Subcutaneous adipose tissue (tissue), 4 donors: ENCODE data around the gene TXNDC17. TPM values are rescaled to one million over a fixed set of nuclear protein-coding genes. Genes with fewer than 3 reads are reported as not detected.

Experiments used
- CTCF ChIP-seq: fragments of 450-650 bp; IDR thresholded peaks from one replicate; pipeline ENCODE4 v1.5.1; 2016; ENCODE audit warnings: low read depth, mild to moderate bottlenecking, control low read depth, antibody characterized with exemption, moderate library complexity
- total RNA-seq, 4 donors: library from RNA; depleted of rRNA; stranded (reverse); fragments of >200 nt; gene quantifications; one replicate each; pipeline ENCODE4 v1.1.0, GENCODE V29; 2016

TXNDC17 gene
- total RNA-seq, 4 donors from 2014 or later = 67.0 to 216 (median 115) TPM

DNA sequence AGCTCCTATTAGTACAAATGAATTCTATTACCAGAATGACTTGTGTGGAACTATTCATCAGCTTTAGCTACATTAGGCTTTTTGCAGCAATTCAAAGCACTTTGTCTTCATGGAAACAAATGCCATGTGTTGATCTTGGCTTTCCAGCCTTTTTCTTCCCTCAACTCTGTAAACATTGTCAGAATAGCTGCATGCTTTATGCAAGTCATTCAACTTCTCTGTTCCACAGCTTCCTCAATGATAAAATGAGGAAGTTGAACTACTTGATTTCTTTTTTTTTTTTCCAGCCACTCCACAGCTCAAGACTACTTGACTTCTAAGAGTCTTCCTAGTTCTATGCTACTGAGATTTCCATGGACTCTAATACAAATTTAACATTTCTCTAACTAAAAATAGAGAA is 41.5 kb upstream of the TXNDC17 start:
- no peak for TF ChIP-seq CTCF

DNA sequence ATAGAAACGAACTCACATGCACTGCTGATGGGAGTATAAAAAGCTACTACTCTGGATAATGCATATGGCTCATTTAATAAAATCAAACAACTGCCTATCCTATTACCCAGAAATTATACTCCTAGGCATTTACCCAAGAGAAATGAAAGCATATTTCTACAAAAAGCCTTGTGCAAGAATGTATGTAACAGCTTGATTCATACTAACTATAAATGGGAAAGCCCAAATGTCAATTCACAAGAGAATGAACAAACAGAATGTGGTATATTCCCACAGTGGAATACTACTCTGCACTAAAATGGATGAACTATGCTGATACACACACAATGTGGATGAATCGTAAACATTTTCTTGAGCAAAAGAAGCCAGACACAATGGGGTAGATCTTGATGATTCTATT is 38.7 kb upstream of the TXNDC17 start:
- TF ChIP-seq CTCF = no peak

GRCh38 chr17:6603744-6604325 is 37.0 kb upstream of the TXNDC17 start:
- no peak for TF ChIP-seq CTCF

DNA sequence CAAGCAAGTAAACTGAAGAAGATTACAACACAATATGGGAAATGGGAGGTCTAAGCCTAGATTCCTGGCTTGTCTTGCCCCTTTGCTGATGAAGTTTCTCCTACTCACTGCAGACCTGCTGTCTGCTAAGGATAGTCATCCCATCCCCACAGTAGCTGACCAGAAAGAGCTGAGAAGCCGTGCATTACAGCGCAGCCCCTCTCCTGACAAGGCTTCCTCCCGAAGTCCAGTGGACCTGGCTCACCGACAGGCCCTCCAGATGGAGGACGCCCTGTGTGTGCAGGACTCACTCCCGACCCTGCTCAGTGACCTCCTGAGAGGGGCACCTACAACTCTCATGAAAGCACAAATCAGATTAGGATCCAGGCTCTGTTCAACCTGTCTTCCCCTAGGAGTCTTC is 35.7 kb upstream of the TXNDC17 start:
- no peak for TF ChIP-seq CTCF

GRCh38 chr17:6608321-6608720 is 32.5 kb upstream of the TXNDC17 start:
- no peak for TF ChIP-seq CTCF

DNA sequence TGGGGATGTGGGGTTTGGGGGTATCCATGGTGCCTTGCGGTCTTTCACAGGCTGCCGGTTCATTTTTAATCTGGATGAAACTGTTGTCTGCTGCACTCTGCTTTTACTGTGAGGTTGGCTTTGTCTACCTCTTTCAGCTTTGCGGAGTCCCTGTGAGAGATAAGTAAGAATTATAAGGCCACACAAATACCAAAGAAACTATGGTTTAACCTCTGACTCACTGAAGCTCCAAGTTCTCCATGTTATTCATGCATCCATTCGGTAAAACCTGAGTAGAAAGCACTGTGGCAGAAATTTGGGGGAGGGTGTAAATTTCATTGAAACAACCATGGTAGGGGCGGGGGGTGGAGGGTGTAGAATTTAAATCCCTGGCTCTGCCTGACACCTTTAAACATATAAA is 30.8 kb upstream of the TXNDC17 start:
- TF ChIP-seq CTCF = no peak

DNA sequence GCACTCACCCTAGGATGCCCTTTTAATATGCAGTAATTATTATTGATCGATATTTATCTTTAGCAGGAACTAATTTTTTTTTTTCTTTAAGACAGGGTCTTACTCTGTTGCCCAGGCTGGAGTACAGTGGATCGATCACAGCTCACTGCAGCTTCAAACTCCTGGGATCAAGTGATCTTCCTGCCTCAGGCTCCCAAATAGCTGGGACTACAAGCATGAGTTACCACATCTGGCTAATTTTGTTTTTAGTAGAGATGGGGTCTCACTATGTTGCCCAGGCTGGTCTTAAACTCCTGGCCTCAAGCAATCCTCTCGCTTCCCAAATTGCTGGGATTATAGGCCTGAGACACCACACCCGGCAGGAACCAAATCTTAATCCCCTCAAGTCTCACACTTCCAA is 29.6 kb upstream of the TXNDC17 start:
- TF ChIP-seq CTCF = no peak
